Glutamatergic neuron (in vitro differentiated cells): ENCODE measurements around the gene TSEN34. TPM values are rescaled to one million over a fixed set of nuclear protein-coding genes. Genes with fewer than 3 reads are reported as not detected.
"Not testable (repeated sequence)": the region's sequence is repeated elsewhere in the genome, so short reads cannot be mapped to it uniquely, and the experiment has no call there.

Experiments used
- DNase-seq: peaks from one replicate; pipeline ENCODE4 v3.0.0; 2022
- H3K27ac Mint-ChIP-seq: one replicate; pipeline ENCODE4 v1.8.0; 2020; ENCODE audit warnings: mild to moderate bottlenecking, mixed read lengths, inconsistent platforms; ENCODE audit not compliant: unreplicated experiment
- H3K27me3 Mint-ChIP-seq: one replicate; pipeline ENCODE4 v1.8.0; 2020; ENCODE audit warnings: mild to moderate bottlenecking, moderate library complexity, mixed read lengths, inconsistent platforms; ENCODE audit not compliant: unreplicated experiment
- H3K36me3 Mint-ChIP-seq: one replicate; pipeline ENCODE4 v1.8.0; 2020; ENCODE audit warnings: mild to moderate bottlenecking, mixed read lengths, inconsistent platforms; ENCODE audit not compliant: unreplicated experiment
- H3K4me1 Mint-ChIP-seq: one replicate; pipeline ENCODE4 v1.8.0; 2020; ENCODE audit warnings: mild to moderate bottlenecking, low read depth, mixed read lengths, inconsistent platforms; ENCODE audit not compliant: unreplicated experiment
- H3K4me3 Mint-ChIP-seq: one replicate; pipeline ENCODE4 v1.8.0; 2020; ENCODE audit warnings: mild to moderate bottlenecking, mixed read lengths, inconsistent platforms; ENCODE audit not compliant: unreplicated experiment
- H3K9me3 Mint-ChIP-seq: one replicate; pipeline ENCODE4 v1.8.0; 2020; ENCODE audit warnings: mild to moderate bottlenecking, moderate library complexity, mixed read lengths, inconsistent platforms; ENCODE audit not compliant: unreplicated experiment
- total RNA-seq: library from RNA; stranded (reverse); fragmentation: NEBNext Ultra II Directional; extraction: Animal tissue kit (Norgen Biotek cat#: 25700); gene quantifications from one replicate; pipeline ENCODE4 v1.2.1, GENCODE V29; 2021; ENCODE audit not compliant: unreplicated experiment
- TF ChIP-seq, protein P1 (sequence below): fragments of 200-600 bp; sonication (generic); IDR thresholded peaks from one replicate; pipeline ENCODE4 v1.5.0; 2021; ENCODE audit not compliant: partially characterized antibody, unreplicated experiment

Gene TSEN34
- total RNA-seq, 1 donor from 2014 or later: 44.8 TPM

DNA sequence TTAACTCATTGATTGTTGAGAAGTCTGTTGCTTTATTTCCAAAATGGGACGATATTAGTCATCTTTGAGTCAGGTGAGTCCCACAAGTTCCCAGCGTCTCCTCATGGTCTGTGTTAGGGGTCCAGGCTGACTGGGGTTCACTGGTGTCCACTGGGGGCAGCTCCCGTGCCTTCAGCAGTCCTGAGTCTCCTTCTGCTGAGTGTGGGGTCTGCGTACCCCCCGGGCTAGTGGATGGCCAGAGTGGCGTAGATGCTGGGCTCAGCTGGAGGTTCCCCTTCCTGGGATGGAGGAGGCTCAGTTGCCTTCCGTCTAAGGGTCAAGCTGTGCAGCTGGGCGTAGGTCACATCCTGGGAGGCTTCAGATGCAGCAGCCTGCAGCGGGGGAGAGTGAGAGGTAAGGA lies 25.8 kb downstream of the TSEN34 start:
- H3K9me3 Mint-ChIP-seq: peaks cover 12% of the 10 kb centered on the region

DNA sequence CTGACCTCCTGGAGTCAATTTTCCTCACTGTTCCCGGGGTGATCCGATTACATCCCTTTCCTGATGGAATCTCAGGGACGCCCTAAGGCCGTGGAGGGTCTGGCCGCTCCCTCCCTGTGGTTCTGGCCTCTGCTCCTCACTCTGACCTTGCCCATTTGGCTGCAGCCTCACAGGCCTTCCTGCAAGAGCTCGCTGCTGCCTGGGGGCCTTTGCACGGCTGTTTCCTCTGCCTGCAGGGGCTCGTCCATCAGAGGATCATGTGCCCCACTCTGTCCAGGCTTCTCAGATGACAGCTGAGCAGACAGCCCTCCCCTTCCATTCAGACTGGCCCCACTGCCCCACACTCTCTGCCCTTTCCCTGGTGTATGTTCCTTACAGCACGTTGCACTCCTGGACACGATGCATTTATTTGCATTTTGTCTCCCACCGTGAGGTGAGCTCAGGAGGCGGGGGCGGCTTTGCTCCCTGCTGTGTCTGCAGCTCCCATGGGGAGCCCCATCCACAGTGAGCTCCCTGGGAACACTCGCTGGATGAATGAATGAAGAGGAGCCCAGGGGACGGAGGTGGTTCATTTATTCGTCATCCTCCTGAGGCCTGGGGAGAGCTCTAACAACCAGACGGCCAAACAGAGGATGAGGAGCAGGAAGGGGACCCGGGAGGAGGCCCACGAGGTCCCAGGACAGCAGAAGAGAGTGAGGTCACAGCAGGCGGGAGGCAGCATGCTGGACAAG lies 26.6 kb downstream of the TSEN34 start:
- H3K27me3 Mint-ChIP-seq, H3K36me3 Mint-ChIP-seq: not testable (repeated sequence)
- Mint-ChIP-seq H3K4me1 (peaks cover 27% of the 10 kb centered on the region), H3K4me3 (peak overlapping the region; percentile 9), H3K9me3 (peaks cover 11% of the 10 kb centered on the region), H3K27ac (peak overlapping the region; percentile 76)
- DNase-seq: peak; percentile 57

More for the DNA sequence above, 25.8 kb downstream of the TSEN34 start:
- Mint-ChIP-seq H3K27me3 (peaks cover 10% of the 10 kb centered on the region), H3K4me1 (peaks cover 25% of the 10 kb centered on the region), H3K27ac (peak overlapping the region; percentile 90), H3K4me3 (no peak overlapping the region), H3K36me3 (no peaks in the 10 kb centered on the region)
- TF ChIP-seq, protein P1, sequence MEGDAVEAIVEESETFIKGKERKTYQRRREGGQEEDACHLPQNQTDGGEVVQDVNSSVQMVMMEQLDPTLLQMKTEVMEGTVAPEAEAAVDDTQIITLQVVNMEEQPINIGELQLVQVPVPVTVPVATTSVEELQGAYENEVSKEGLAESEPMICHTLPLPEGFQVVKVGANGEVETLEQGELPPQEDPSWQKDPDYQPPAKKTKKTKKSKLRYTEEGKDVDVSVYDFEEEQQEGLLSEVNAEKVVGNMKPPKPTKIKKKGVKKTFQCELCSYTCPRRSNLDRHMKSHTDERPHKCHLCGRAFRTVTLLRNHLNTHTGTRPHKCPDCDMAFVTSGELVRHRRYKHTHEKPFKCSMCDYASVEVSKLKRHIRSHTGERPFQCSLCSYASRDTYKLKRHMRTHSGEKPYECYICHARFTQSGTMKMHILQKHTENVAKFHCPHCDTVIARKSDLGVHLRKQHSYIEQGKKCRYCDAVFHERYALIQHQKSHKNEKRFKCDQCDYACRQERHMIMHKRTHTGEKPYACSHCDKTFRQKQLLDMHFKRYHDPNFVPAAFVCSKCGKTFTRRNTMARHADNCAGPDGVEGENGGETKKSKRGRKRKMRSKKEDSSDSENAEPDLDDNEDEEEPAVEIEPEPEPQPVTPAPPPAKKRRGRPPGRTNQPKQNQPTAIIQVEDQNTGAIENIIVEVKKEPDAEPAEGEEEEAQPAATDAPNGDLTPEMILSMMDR: no peak
- no peak for DNase-seq

DNA sequence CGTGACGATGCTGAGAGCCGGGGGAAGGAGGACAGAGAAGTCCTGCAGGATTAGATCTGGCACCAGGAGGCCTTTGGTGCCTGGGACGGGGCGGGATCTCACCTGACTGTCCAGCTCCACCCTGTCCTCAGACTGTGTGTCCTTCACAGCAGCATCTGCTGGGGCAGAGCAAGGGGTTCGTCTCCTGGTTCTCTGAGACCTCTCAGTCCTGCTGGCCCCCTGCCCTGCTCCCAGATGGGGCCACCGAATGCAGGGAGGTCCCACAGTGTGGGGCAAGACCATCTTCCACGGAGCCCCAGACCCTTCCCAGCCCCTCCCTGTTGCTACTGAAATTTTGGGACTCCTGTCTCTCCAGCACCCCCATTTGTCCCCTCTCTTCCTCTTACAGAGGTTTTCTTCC lies 27.2 kb downstream of the TSEN34 start:
- H3K27ac Mint-ChIP-seq: peak overlapping the region; percentile 76
- H3K4me1 Mint-ChIP-seq: peaks cover 28% of the 10 kb centered on the region
- TF ChIP-seq, protein P1: no peak
- DNase-seq: no peak
- peaks cover 10% of the 10 kb centered on the region for H3K9me3 Mint-ChIP-seq
- peak overlapping the region; percentile 57 for H3K4me3 Mint-ChIP-seq
- H3K36me3 Mint-ChIP-seq: no peaks in the 10 kb centered on the region
- H3K27me3 Mint-ChIP-seq: peaks cover 10% of the 10 kb centered on the region

DNA sequence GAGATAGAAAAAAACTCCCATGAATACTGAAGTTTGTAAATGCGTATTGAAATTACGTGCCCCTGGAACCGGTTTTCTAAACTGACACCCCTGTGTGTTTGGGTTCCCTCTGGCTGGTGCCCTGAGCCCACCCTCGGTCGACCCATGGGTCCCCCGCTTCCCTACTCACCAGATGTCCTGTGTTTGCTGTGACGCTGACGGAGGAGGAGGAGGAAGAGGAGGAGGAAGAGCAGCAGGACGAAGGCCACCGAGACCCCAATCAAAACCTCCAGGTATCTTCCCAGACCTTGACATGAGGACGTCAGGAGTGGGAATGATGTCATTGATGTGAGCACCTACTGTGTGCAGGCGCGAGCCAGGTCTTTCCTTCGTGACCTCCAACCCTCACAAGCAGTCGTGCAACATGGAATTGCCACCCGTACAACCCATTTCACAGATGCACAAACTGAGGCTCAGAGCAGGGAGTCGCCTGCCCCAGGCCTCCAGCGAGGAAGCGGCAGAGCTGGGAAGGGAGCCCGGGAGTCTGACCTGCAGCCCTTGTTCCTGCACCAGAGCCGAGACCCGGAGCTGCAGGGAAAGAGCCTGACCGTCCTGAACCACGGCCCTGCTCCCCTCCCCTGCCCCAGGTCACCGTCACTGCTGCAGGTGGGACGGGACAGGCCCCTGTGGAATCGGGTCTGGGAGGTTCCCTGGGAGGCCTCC lies 28.0 kb downstream of the TSEN34 start:
- peaks cover 10% of the 10 kb centered on the region for H3K9me3 Mint-ChIP-seq
- H3K4me1 Mint-ChIP-seq: peaks cover 28% of the 10 kb centered on the region
- TF ChIP-seq, protein P1: no peak
- H3K36me3 Mint-ChIP-seq: no peaks in the 10 kb centered on the region
- H3K4me3 Mint-ChIP-seq: peak overlapping the region; percentile 57
- peak overlapping the region; percentile 76 for H3K27ac Mint-ChIP-seq
- DNase-seq: no peak
- peaks cover 11% of the 10 kb centered on the region for H3K27me3 Mint-ChIP-seq

DNA sequence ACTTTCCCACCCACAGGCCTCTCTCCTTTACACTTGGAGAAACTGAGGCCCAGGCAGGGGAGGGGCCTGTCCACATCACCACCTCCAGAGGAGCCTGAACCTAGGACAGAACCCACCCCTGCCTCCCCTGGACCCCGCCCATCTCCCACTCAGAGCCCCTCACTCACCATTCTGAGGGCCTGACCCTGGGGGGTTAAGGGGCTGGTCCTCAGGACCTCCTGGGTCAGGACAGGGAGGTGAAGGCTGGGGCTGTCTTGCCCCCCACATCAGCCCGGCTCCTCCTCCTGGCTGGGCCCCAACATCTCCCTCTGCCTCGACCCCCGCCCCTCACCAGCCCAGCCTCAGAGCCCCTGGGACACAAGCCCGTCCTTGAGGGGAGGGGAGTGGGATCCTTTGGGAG lies 28.6 kb downstream of the TSEN34 start:
- peaks cover 11% of the 10 kb centered on the region for H3K27me3 Mint-ChIP-seq
- peaks cover 27% of the 10 kb centered on the region for H3K4me1 Mint-ChIP-seq
- H3K27ac Mint-ChIP-seq, H3K36me3 Mint-ChIP-seq, H3K9me3 Mint-ChIP-seq, DNase-seq, H3K4me3 Mint-ChIP-seq: not testable (repeated sequence)

DNA sequence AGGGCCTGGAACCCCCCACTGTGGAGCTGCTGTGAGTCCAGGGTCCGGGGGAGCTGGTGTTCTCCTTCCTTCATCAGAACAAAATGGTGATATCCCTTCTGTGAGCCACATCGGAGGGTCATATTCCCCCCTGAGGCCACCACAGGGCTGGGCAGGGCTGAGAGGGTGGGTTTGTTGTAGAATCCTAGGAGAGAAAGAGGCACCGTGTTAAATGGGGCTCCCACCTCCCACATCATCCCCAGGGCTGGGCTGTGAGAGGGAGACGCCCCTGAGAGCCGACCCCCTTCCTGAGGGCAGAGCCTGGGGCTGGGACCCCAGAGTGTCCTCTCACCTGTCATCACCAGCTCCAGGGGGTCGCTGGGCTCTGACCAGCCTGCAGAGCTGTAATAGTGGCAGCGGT lies 30.8 kb downstream of the TSEN34 start:
- DNase-seq, H3K27ac Mint-ChIP-seq, H3K4me3 Mint-ChIP-seq, H3K36me3 Mint-ChIP-seq, H3K9me3 Mint-ChIP-seq: not testable (repeated sequence)
- peaks cover 24% of the 10 kb centered on the region for H3K4me1 Mint-ChIP-seq
- H3K27me3 Mint-ChIP-seq: peaks cover 11% of the 10 kb centered on the region

DNA sequence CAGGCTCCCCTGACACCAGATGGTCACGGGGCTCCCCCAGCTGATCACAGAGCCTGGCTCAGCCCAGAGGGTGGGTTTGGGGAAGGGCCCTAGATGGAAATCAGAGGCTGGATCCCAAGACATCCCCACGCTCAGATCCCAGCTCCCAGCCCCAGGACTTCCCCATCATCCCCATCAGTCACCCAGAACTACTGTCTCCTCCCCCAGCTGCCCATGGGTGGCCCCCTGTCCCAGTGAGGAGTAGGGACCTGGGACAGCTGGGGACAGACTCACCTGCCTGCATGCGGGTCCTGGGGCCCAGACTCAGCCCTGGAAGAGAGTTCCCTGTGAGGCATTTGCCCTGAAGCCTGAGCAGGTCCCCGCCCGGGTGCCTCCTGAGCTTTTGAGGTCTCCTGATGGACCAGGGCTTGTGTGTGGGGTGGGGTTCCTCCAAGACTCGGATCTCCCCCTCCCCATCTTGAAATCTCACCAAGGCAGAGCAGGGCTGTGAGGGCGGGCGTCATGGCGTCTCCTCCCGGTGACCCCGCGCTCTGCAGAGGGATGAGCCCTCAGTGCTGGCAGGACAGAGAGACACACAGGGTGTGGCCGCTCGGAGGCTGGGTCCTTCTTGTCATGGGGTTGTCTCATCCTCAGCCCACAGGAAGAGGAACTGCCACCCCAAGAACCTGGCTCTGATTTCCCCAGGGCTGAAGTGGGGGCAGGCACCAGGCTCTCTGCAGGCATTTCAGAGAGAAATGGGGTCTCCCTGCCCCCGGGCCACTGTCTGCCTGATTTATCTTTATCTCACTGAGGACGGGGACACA lies 31.6 kb downstream of the TSEN34 start, which contains the start of gene LILRB3:
TSS of gene LILRB3 (minus strand) at position 534 of the 803 bp plus-strand sequence. CDS start at position 503, 31 bp downstream.
- H3K4me3 Mint-ChIP-seq, H3K36me3 Mint-ChIP-seq, H3K27ac Mint-ChIP-seq, DNase-seq, H3K9me3 Mint-ChIP-seq, H3K27me3 Mint-ChIP-seq: not testable (repeated sequence)
- H3K4me1 Mint-ChIP-seq: peaks cover 19% of the 10 kb centered on the region

DNA sequence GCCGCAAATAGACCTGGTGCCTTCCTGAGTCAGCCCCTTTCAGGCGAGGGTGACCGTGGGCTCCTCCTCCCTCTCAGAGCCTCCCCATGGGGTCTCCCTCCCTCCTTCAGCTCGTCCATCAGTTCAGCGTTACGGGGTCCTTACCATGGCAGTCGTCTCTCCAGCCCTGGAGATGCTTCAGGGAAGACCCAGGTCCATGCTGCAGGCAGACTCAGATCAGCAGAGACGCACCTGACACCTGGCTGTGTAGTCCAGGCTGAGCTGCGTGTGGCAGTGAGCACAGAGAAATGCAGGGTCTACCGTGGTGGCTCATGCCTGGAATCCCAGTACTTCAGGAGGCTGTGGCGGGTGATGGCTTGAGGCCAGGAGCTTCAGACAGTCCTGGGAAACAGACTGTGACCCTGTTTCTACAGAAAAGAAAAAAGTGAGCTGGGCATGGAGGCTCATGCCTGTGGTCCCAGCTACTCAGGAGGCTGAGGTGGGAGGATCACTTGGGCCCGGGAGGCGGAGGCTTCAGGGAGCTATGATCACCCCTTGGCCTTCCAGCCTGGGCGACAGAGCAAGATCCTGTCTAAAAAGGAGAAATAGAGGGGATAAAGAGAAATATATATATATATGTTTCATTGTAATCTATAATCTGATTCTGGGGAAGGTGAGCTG lies 32.3 kb downstream of the TSEN34 start:
- peaks cover 15% of the 10 kb centered on the region for H3K4me1 Mint-ChIP-seq
- not testable (repeated sequence) for H3K4me3 Mint-ChIP-seq, H3K36me3 Mint-ChIP-seq, H3K27me3 Mint-ChIP-seq, H3K27ac Mint-ChIP-seq, H3K9me3 Mint-ChIP-seq, DNase-seq
